GM21529 (cell line): ENCODE measurements around the gene RAD54L.

Experiments
- ATAC-seq: cut with Tn5 transposase; IDR thresholded peaks from one replicate; pipeline ENCODE4 v1.9.1; 2021; ENCODE audit not compliant: unreplicated experiment

RAD54L gene

DNA sequence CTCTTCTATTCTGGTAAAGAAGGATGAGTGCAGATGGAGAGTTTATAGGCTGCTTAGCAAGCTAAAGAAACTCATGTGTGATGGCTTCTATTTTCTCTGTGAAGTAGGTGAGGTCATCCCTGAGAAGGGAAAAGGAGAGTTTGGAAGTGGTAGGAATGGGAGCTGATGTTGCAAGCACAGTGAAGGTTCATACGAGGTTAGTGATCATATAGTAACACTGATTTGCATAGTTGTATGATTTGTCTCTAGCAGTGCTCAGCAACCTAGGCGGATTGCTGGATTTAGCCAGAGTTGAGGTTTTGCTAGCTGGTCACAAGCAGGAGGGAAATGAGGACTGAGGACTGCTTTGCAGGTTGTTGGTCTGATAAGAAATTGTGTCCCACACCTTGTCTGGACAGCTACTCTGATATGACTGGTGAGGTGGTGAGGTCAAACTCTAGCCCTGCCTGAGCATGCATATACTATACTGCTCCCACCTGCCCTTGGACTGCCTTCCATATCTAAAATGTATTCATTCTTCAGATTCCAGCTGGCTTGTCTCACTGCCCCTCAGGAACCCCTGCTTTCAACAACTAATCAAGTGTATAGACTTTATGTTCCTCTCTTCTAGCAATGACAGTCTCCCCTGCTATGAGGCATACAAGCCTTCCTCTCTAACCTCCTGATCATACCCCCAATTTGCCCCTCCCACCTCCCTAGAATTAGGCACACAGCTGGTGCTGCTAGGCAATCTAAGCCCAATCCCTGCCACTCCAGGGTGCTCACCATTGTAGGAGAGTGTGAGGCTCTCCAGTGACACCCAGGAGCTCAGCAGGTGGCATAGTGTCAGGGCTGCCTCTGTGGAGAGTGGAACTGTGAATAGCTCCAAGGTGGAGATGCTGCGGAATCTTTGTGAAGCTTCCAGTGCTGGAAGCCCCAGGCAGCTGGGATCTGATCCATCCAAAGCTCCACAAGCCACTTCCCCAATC lies 37.3 kb downstream of the RAD54L start:
- ATAC-seq = no peak

- ATAC-seq = no peak
Measured at GRCh38 chr1:46285730-46286477, 38.3 kb downstream of the RAD54L start.

GRCh38 chr1:46288485-46289133 lies 41.0 kb downstream of the RAD54L start:
- ATAC-seq = no peak

DNA sequence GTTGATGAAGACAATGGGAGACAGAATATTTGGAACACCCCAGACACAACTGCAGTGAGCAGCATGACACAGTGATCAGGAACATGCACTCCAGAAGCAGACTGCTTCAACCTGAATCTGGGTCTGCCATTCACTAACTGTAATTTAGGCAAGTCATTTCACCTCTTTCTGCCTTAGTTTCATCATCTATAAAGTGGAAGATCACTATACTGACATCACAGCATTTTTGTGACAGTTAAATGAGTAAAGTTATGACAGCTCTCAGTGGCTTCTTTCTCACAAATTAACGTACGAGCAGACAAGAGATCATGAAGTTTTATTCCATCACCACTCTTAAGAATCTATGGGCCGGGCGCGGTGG lies 41.6 kb downstream of the RAD54L start:
- no peak for ATAC-seq

DNA sequence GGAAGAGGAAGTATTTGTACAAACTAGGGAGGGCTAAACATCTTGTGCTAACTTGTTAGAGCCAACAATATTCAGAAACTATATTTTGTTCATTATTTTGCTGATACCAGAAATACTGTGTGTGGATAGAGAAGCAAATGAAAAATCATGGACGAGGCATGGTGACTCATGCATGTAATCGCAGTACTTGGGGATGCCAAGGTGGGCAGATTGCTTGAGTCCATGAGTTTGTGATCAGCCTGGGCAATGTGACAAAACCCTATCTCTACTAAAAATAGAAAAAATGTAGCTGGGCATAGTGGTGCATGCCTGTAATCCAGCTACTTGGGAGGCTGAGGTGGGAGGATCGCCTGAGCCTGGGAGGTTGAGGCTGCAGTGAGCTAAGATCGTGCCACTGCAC lies 42.4 kb downstream of the RAD54L start:
- no peak for ATAC-seq

DNA sequence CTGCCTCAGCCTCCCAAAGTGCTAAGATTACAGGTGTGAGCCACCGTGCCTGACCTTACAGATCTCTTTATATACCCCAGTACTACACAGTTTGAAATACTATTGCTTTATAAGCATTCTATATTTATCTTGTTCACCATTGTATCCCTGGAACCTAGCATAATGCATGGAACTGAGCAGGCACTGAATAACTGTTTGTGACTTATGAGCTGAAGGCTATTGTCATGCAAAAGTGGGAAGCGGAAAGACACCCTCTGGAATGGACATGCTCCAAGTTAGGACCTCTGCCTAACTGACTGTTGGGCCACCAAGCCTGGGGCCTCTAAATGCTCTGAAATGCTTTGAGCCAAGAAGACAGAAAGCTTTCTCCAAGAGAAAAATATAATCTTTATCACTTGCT lies 47.7 kb downstream of the RAD54L start:
- no peak for ATAC-seq

GRCh38 chr1:46298387-46298786 lies 50.8 kb downstream of the RAD54L start:
- ATAC-seq = no peak

DNA sequence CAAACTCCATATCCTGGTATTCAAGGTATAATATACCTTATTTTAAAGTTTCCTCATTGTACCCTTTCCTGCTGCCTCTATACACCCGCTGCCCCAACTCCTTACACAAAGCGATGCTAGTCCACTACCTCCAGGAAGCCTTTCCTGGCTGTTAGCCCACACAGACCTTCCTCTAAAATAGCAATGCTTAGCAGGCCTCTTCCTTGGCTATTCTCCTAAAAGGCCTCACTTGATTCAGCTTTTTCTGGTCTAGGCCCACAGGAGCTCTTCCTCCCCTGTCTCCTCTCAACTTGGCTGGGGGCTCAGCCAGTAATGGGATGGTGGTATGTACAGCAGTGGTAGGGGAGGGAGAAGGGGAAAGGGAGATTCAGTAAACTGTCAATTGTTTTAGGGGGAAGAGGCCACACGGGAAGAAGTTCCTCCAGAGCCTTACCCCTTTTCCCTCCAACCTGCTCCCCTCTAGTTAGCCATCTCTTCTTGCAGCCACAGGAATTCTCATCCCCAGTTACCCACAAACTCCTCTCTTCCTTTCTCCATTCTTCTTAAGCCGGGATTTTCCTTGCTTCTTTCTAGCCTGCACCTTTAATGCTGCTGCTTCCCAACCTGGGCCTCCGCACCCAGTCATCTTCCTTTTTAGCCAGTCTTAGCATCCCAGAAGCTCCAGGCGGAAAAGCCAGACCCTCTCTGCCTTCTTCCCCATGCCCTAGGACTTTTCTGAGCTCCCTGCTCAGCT lies 53.3 kb downstream of the RAD54L start:
- no peak for ATAC-seq

DNA sequence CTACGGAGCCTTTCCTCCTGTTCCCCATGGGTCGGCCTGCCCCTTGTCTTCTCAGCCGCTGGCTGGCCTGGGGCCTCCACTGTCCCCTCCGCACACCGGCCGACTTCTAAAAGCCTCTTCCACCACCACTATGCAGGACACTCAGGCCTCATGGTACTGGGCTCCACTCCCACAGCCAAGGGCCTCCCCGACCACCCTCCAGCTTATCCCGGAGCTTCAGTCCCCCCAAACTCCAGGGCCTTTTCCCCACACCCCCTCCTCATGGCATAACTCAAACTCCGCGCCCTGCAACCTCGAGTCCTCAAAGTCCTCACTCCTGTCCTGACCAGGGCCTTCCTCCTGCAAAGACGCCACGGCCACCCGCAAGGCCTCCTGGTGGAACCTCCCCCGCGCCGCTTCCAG lies 53.8 kb downstream of the RAD54L start:
- no peak for ATAC-seq

DNA sequence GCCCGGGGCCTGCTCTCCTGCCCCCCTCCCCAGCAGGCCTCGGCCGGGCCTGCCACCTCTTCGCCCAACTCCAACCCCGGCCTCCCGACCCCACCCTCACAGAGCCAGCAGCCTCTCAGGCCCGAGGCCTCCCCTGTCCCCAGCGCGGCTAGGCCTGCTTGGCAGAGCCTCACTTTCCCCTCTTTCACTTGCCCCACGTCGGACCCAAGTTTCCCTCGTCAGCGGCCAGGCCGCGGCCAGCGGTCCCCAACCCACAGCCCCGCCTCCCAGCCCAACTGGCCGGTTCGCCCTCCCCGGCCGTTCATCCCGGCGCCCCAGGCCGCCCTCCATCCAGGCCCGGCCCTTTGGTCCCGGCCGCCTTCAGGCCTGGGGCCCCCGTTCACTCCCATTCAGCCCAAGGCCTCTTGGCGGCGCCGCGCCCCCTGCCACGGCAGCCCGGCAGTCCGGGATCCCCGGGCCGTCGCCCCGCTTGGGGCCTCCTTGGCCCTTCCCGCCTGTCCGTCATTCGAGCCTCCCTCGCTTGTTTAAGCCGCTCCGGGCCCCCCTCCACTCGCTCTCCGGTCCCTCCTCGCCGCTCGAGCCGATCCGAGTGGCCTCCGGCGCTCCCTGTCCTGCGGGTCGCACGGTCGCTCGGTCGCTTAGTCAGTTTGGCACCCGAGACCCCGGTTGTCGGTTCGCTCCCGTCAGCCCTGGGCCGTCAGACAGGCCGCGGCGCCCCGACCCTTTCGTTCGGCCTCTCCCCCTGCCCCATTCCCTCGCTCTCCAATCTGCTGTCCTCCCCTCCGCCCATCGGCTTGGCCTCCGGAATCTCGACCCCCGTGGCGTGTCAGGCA lies 54.5 kb downstream of the RAD54L start:
- peak; percentile 40 for ATAC-seq

DNA sequence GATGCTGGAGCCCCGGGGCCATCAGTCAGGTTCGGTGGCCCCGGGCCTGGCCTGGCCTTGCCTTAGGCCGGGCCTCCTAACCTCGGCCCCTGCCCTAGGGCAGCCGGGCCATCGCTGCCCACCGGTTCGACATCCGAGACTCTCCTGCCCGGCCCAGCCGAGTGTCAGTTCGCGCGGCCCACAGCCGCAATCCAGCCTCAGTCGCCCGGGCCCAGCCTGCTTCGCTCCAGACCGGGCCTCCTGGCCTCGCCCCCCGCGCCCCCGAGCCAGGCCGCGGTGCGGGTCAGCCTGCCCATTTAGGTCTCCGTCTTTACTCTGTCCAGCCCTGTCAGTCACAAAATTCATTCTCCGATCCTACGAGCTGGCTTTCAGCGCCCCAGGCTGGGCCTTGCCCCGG lies 55.1 kb downstream of the RAD54L start:
- ATAC-seq = peak; percentile 12

GRCh38 chr1:46303038-46303871 lies 55.7 kb downstream of the RAD54L start, which contains the start of the genes LRRC41 and UQCRH:
Gene LRRC41 (minus strand): TSS chr1:46303616. CDS start chr1:46303322, 294 bp downstream.
Gene UQCRH (plus strand): TSS chr1:46303698. CDS start chr1:46303767, 69 bp downstream.
- peak; percentile 69 for ATAC-seq

GRCh38 chr1:46303872-46304326 lies 56.3 kb downstream of the RAD54L start:
- no peak for ATAC-seq

GRCh38 chr1:46306159-46306530 lies 58.6 kb downstream of the RAD54L start:
- ATAC-seq = no peak

DNA sequence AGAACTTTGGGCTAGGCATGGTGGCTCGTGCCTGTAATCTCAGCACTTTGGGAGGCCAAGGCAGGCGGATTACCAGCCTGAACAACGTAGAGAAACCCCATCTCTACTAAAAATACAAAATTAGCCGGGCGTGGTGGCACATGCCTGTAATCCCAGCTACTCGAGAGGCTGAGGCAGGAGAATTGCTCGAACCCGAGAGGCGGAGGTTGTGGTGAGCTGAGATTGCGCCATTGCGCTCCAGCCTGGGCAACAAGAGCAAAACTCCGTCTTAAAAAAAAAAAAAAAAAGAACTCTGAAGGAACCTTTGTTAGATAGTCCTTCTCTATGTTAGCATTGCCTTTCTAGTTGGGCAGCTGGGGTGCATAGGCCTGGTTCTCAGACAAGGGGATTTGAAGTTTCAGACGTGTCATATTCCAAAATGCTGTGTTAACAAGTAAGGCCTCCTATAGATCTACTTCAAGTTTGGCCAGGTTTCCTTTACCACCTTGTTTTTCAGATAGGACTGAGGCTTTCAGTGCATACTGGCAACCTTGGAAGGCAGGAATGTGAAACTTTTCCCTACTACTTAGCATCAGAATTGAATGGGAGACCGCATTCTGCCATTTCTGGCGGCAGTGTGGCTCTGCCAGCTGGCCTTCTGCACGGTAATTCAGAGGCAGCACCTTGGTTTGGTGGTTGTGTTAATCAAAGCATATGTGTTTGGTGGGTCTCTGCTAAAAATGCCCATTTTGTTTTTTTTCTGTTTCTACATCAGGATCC lies 62.0 kb downstream of the RAD54L start:
- no peak for ATAC-seq

GRCh38 chr1:46310321-46310720 lies 62.8 kb downstream of the RAD54L start:
- ATAC-seq = no peak

DNA sequence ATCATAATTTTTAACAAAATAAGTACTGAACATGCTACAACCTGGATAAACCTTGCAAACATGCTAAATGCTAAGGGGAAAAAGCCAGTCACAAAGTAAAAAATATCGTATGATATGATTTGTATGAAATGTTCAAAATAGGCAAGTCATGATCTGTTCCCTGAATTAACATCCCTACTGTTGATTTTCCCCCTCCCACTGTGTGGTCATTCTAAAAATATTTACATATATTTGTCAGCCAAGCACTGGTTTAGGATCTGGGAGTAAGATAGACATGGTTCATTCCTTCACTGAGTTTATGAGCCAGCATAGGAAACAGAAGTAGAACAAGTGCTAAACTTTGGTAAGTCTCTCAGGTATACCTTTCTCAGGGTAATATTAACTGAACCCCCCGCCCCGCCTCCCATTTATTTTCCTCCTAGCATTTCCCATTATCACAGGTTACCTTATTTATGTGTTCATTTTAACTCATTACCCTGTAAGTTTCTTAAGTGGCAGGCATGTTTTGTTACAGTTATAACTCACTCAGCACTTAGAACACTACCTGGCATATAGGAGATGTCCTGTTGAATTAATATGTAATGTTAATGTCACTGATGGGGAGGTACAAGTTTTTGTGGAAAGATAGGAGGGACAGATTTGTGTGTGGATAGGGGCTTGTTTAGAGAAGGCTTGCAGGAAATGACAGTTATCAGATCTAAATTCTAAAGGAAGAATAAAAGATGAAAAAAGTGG lies 68.3 kb downstream of the RAD54L start:
- no peak for ATAC-seq

GRCh38 chr1:46317323-46317722 lies 69.8 kb downstream of the RAD54L start:
- no peak for ATAC-seq
